Adipocyte (in vitro differentiated cells): Measurements from ENCODE around the gene HAGH.

Experiments
- DNase-seq: peaks from one replicate; pipeline ENCODE4 v3.0.0-alpha.2; 2015; ENCODE audit warnings: low read depth
- H3K27me3 ChIP-seq: replicated peaks from 2 replicates; pipeline ENCODE4 v1.7.0; 2013; ENCODE audit warnings: mild to moderate bottlenecking, low read length, moderate library complexity; ENCODE audit not compliant: control insufficient read depth, insufficient read depth
- H3K36me3 ChIP-seq: 2 replicates; pipeline ENCODE4 v1.7.0; 2013; ENCODE audit warnings: low read length, mild to moderate bottlenecking, moderate library complexity; ENCODE audit not compliant: control insufficient read depth, insufficient read depth, severe bottlenecking
- H3K4me1 ChIP-seq: 2 replicates; pipeline ENCODE4 v1.7.0; 2013; ENCODE audit warnings: mild to moderate bottlenecking, low read length, moderate library complexity; ENCODE audit not compliant: control insufficient read depth, insufficient read depth
- H3K4me3 ChIP-seq: 2 replicates; pipeline ENCODE4 v1.7.0; 2013; ENCODE audit warnings: mild to moderate bottlenecking, low read length, moderate library complexity
- H3K9ac ChIP-seq: 2 replicates; pipeline ENCODE4 v1.7.0; 2013; ENCODE audit warnings: mild to moderate bottlenecking, low read length, moderate library complexity
- H3K9me3 ChIP-seq: 2 replicates; pipeline ENCODE4 v1.7.0; 2013; ENCODE audit warnings: mild to moderate bottlenecking, low read length, moderate library complexity; ENCODE audit not compliant: control insufficient read depth

HAGH gene

DNA sequence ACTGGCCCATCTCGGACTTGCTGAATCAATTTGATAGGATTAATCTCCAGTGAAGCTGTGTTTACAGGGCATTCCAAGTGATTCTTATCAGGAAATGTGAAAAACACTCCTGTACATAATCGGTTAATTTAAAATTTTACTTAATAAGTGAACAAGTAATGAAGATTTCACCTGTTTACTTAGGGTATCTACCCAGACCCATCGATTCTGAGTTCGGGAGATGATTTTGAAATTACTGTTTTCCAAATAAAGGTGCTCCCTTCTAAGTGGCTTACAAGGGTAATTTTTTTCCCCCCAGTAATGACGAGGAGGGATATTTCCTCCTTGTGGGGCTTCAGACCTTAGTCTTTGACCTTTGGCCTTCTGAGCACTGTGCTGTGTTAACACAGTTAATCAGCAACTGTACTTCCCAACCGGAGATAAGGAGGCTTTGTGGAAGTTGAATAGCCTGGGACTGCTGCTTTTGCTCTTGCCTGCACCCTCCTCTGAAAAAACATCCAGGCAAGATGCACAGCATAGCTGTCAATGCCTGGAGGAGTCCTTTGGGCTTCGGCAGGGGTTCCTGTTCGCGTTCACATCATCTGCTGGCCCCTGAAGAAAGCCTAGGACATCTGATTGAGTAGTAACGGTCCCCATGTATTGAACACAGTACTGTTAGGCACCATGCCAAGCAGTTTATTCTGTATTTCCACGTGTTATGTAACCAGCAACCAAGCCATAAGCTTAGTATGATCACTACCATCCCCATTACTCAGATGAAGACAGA, 2.2 kb upstream of the HAGH start:
- Histone ChIP-seq H3K9me3 (no peaks in the 10 kb centered on the region), H3K9ac (peak overlapping the region; percentile 64)

GRCh38 chr16:1825864-1826690, 548 bp downstream of the HAGH start:
- H3K4me1 ChIP-seq = peaks cover 27% of the 10 kb centered on the region
- H3K9ac ChIP-seq = peak overlapping the region; percentile 93
- no peaks in the 10 kb centered on the region for H3K9me3 ChIP-seq
- H3K4me3 ChIP-seq = peak overlapping the region; percentile 98
- H3K36me3 ChIP-seq = peaks cover 12% of the 10 kb centered on the region
- H3K27me3 ChIP-seq = no peaks in the 10 kb centered on the region
- DNase-seq = peak; percentile 80

More for the DNA sequence above, 2.2 kb upstream of the HAGH start:
- peak overlapping the region; percentile 98 for H3K4me3 ChIP-seq
- DNase-seq = no peak
- peaks cover 4% of the 10 kb centered on the region for H3K36me3 ChIP-seq
- H3K27me3 ChIP-seq = no peaks in the 10 kb centered on the region
- peaks cover 25% of the 10 kb centered on the region for H3K4me1 ChIP-seq

DNA sequence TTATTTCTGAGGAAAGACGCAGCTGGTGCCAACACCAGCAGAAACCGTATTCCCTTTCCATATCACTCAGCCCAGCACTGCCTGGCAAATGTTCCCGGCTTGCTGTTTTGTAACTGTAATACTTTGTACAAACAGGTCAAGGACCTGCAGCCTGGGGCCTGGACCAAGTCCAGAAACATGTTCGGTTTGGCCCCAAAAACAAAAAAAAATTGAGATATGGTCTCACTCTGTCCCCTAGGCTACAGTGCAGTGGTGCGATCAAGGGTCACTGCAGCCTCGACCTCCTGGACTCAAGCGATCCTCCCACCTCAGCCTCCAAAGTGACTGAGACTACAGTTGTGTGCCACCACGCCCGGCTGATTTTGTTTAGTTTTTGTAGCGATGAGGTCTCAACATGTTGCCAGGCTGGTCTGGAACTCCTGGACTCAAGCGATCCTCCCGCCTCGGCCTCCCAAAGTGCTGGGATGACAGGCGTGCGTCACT, 1.2 kb downstream of the HAGH start:
- Histone ChIP-seq H3K27me3 (no peaks in the 10 kb centered on the region), H3K9ac (peak overlapping the region; percentile 84), H3K36me3 (peaks cover 11% of the 10 kb centered on the region), H3K4me3 (peak overlapping the region; percentile 98), H3K9me3 (no peaks in the 10 kb centered on the region), H3K4me1 (peaks cover 27% of the 10 kb centered on the region)
- no peak for DNase-seq

GRCh38 chr16:1823821-1824220, 2.8 kb downstream of the HAGH start:
- H3K27me3 ChIP-seq = no peaks in the 10 kb centered on the region
- DNase-seq = peak; percentile 61
- H3K4me1 ChIP-seq = peaks cover 18% of the 10 kb centered on the region
- H3K4me3 ChIP-seq = no peak overlapping the region
- H3K9ac ChIP-seq = peak overlapping the region; percentile 34
- peaks cover 19% of the 10 kb centered on the region for H3K36me3 ChIP-seq
- H3K9me3 ChIP-seq = no peaks in the 10 kb centered on the region

GRCh38 chr16:1822801-1823200, 3.8 kb downstream of the HAGH start:
- no peak overlapping the region for H3K4me3 ChIP-seq
- DNase-seq = no peak
- H3K27me3 ChIP-seq = no peaks in the 10 kb centered on the region
- H3K4me1 ChIP-seq = peaks cover 11% of the 10 kb centered on the region
- H3K9ac ChIP-seq = no peak overlapping the region
- H3K36me3 ChIP-seq = peaks cover 19% of the 10 kb centered on the region
- no peaks in the 10 kb centered on the region for H3K9me3 ChIP-seq

GRCh38 chr16:1821861-1822611, 4.6 kb downstream of the HAGH start:
- Histone ChIP-seq H3K27me3 (no peaks in the 10 kb centered on the region), H3K4me3 (no peak overlapping the region), H3K9ac (no peak overlapping the region), H3K4me1 (peaks cover 11% of the 10 kb centered on the region), H3K9me3 (no peaks in the 10 kb centered on the region), H3K36me3 (peaks cover 19% of the 10 kb centered on the region)
- no peak for DNase-seq

DNA sequence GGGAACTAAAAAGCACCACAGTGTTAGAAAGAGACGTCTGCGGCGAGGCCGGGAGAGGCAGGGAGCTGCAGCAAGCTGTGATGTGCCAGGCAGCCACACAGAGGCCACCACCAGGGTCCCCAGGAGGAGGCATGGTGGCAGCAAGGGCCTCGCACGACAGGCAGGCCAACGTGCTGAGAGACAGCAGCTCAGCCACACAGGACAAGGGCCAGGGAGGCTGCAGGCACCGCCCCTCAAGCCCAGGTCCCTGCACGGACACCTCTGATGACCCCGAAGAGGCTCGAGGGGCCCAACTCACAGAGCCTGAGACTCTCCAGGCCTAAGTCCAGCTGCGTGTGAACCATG, 5.7 kb downstream of the HAGH start:
- Histone ChIP-seq H3K9ac (no peak overlapping the region), H3K4me1 (peaks cover 11% of the 10 kb centered on the region), H3K9me3 (no peaks in the 10 kb centered on the region), H3K36me3 (peaks cover 26% of the 10 kb centered on the region), H3K4me3 (no peak overlapping the region), H3K27me3 (no peaks in the 10 kb centered on the region)
- no peak for DNase-seq

- Histone ChIP-seq H3K9me3 (no peaks in the 10 kb centered on the region), H3K36me3 (peaks cover 29% of the 10 kb centered on the region), H3K9ac (no peak overlapping the region), H3K4me1 (peaks cover 5% of the 10 kb centered on the region), H3K4me3 (no peak overlapping the region), H3K27me3 (no peaks in the 10 kb centered on the region)
- no peak for DNase-seq
Observed at GRCh38 chr16:1820096-1820945, 6.3 kb downstream of the HAGH start.

DNA sequence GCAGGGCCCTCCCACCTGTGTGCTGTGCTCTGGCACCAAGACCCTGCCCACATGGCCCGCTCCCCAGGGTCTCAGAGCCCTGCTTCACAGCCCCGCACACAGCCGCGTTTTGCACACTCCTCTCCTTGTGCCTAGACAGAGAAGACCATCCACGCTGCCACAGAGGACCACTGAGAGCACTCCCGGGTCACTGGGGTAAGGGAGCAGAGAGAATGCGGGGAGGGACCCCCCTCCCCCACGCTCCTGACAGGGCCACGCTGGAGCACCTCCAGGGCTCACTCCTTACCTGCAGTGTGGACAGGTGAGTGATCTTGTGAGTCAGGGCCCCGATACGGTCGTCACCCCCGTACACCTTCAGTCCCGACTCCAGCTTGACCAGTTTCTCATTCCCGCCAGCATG, 7.0 kb downstream of the HAGH start:
- H3K36me3 ChIP-seq = peaks cover 30% of the 10 kb centered on the region
- peaks cover 3% of the 10 kb centered on the region for H3K4me1 ChIP-seq
- no peaks in the 10 kb centered on the region for H3K27me3 ChIP-seq
- H3K9me3 ChIP-seq = no peaks in the 10 kb centered on the region
- H3K9ac ChIP-seq = no peak overlapping the region
- H3K4me3 ChIP-seq = no peak overlapping the region
- DNase-seq = no peak

GRCh38 chr16:1818873-1819525, 7.6 kb downstream of the HAGH start:
- Histone ChIP-seq H3K4me3 (no peak overlapping the region), H3K9ac (no peak overlapping the region), H3K36me3 (peaks cover 30% of the 10 kb centered on the region), H3K27me3 (no peaks in the 10 kb centered on the region), H3K9me3 (no peaks in the 10 kb centered on the region), H3K4me1 (peaks cover 3% of the 10 kb centered on the region)
- DNase-seq = no peak
